Lower leg skin (tissue), 4 donors: Measurements from ENCODE around the gene PARD6G. TPM values are rescaled to one million over a fixed set of nuclear protein-coding genes. Genes with fewer than 3 reads are reported as not detected.
A peak's percentile ranks its signal among the peaks of the same experiment; 100 is the strongest.
"Not testable (repeated sequence)": the region's sequence is repeated elsewhere in the genome, so short reads cannot be mapped to it uniquely, and the experiment has no call there.

Experiments used
- DNase-seq, 2 donors: peaks; one replicate each; pipeline ENCODE4 v3.0.0-alpha.2; 2019; ENCODE audit warnings: low spot score in 2 of 2
- H3K4me3 ChIP-seq: fragments of 200-600 bp; sonication (generic); 2 replicates; pipeline ENCODE4 v1.5.1; 2017; ENCODE audit warnings: mild to moderate bottlenecking, low read depth; ENCODE audit not compliant: poor library complexity, severe bottlenecking
- CTCF ChIP-seq, 3 donors: fragments of 450-650 bp; IDR thresholded peaks; one replicate each; pipeline ENCODE4 v1.5.1; 2016; ENCODE audit warnings: antibody characterized with exemption in 3 of 3, mild to moderate bottlenecking in 3 of 3, moderate library complexity in 2 of 3
- POLR2A ChIP-seq, 2 donors: fragments of 450-650 bp; IDR thresholded peaks; one replicate each; pipeline ENCODE4 v1.6.1; 2016 to 2017; ENCODE audit warnings: antibody characterized with exemption in 2 of 2, mild to moderate bottlenecking in 1 of 2, moderate library complexity in 1 of 2
- WGBS, 2 donors: methylation state at CpG; one replicate each; pipeline ENCODE4 v1.1.5; 2018; 5-methylcytosine and 5-hydroxymethylcytosine counted together
- intact Hi-C: fragments of 100-400 bp; cut with DNase I; formaldehyde crosslinking; loops from one replicate; pipeline ENCODE4 v1.15.0; 2023; ENCODE audit warnings: low total_unique reads
- total RNA-seq, 4 donors: library from RNA; depleted of rRNA; stranded (reverse); fragments of >200 nt; gene quantifications; one replicate each; pipeline ENCODE4 v1.1.0, GENCODE V29; 2016

PARD6G gene
- total RNA-seq, 4 donors from 2014 or later: 89.6 to 122 (median 101) TPM

- 32 to 33% methylated on average over 4 of the region's 4 CpGs for WGBS, 2 donors
- peak in 1 of 2 donors; percentile 40 for DNase-seq
- TF ChIP-seq POLR2A (IDR thresholded peaks at IDR 0.05) (no peak), CTCF (IDR thresholded peaks at IDR 0.05) (no peak)
- intact Hi-C loops: no loop called here
- no peak overlapping the region for H3K4me3 ChIP-seq
Observed at GRCh38 chr18:80223581-80224148, 23.6 kb downstream of the PARD6G start.

- intact Hi-C loops, DNase-seq, H3K4me3 ChIP-seq: not testable (repeated sequence)
- WGBS, 2 donors: 95 to 96% methylated on average over 4 of the region's 4 CpGs
Observed at GRCh38 chr18:80219488-80219887, 27.8 kb downstream of the PARD6G start.

- intact Hi-C loops: no loop called here
- DNase-seq: peak in 1 of 2 donors; percentile 79
- 92 to 93% methylated on average over 10 of the region's 10 CpGs for WGBS, 2 donors
- TF ChIP-seq POLR2A (IDR thresholded peaks at IDR 0.05): no peak
- TF ChIP-seq CTCF (IDR thresholded peaks at IDR 0.05): no peak
- no peak overlapping the region for H3K4me3 ChIP-seq
Observed at GRCh38 chr18:80218341-80219227, 28.7 kb downstream of the PARD6G start.

GRCh38 chr18:80213182-80213581 is 34.1 kb downstream of the PARD6G start:
- DNase-seq: no peak
- intact Hi-C loops: no loop called here
- 71 to 84% methylated on average over 2 of the region's 2 CpGs for WGBS, 2 donors
- H3K4me3 ChIP-seq: no peak overlapping the region
- no peak for TF ChIP-seq CTCF (IDR thresholded peaks at IDR 0.05)
- no peak for TF ChIP-seq POLR2A (IDR thresholded peaks at IDR 0.05)

- 18 to 34% methylated on average over 6 of the region's 6 CpGs for WGBS, 2 donors
- no peak overlapping the region for H3K4me3 ChIP-seq
- DNase-seq: peak in 1 of 2 donors; percentile 13
- TF ChIP-seq POLR2A (IDR thresholded peaks at IDR 0.05): no peak
- no peak for TF ChIP-seq CTCF (IDR thresholded peaks at IDR 0.05)
- intact Hi-C loops: no loop called here
Observed at GRCh38 chr18:80210312-80211083, 36.8 kb downstream of the PARD6G start.

GRCh38 chr18:80208620-80209019 is 38.7 kb downstream of the PARD6G start:
- H3K4me3 ChIP-seq: no peak overlapping the region
- intact Hi-C loops: no loop called here
- no peak for TF ChIP-seq POLR2A (IDR thresholded peaks at IDR 0.05)
- TF ChIP-seq CTCF (IDR thresholded peaks at IDR 0.05): no peak
- 89 to 98% methylated on average over 4 of the region's 4 CpGs for WGBS, 2 donors
- DNase-seq: peak in 1 of 2 donors; percentile 42
